ENCODE measurements around the gene SELENOF. TPM values are rescaled to one million over a fixed set of nuclear protein-coding genes. Genes with fewer than 3 reads are reported as not detected.

SELENOF gene
- total and polyA plus RNA-seq, 10 of the 15 experiments (the other 5 are each of a cell fraction or from before 2014, with no cell fraction given) = 98.7 to 254 (median 172) TPM

- TF ChIP-seq RAD21 (IDR thresholded peaks at IDR 0.05; ENCODE audit: insufficient read depth, low read depth, low read length) (no peak), STAT1 (conservative IDR thresholded peaks at IDR 0.05) (no peak), POLR2AphosphoS2 (IDR thresholded peaks at IDR 0.05; ENCODE audit: low read depth, low read length) (no peak), POU2F2 (IDR thresholded peaks at IDR 0.05; ENCODE audit: borderline replicate concordance, low read depth, low read length) (no peak), HSF1 (IDR thresholded peaks at IDR 0.05; ENCODE audit: low read depth, low read length) (no peak), JUND (IDR thresholded peaks at IDR 0.05; ENCODE audit: low read depth, low read length) (no peak), NFYB (IDR thresholded peaks at IDR 0.05; ENCODE audit: insufficient read depth, low read depth, low read length) (no peak), SREBF1 (IDR thresholded peaks at IDR 0.05; ENCODE audit: low read length) (no peak), ZBTB4 (CRISPR knock-in tag; IDR thresholded peaks at IDR 0.05) (no peak), ZNF24 (IDR thresholded peaks at IDR 0.05) (no peak), ZSCAN29 (IDR thresholded peaks at IDR 0.05) (no peak), FOS (IDR thresholded peaks at IDR 0.05; ENCODE audit: borderline replicate concordance, extremely low read depth, insufficient read length) (no peak), GABPA (IDR thresholded peaks at IDR 0.05; ENCODE audit: low read depth) (no peak), BMI1 (IDR thresholded peaks at IDR 0.05; ENCODE audit: borderline replicate concordance) (no peak), TAF1 (IDR thresholded peaks at IDR 0.05; ENCODE audit: borderline replicate concordance, low read depth, low read length) (no peak)
- TF ChIP-seq, protein P1, sequence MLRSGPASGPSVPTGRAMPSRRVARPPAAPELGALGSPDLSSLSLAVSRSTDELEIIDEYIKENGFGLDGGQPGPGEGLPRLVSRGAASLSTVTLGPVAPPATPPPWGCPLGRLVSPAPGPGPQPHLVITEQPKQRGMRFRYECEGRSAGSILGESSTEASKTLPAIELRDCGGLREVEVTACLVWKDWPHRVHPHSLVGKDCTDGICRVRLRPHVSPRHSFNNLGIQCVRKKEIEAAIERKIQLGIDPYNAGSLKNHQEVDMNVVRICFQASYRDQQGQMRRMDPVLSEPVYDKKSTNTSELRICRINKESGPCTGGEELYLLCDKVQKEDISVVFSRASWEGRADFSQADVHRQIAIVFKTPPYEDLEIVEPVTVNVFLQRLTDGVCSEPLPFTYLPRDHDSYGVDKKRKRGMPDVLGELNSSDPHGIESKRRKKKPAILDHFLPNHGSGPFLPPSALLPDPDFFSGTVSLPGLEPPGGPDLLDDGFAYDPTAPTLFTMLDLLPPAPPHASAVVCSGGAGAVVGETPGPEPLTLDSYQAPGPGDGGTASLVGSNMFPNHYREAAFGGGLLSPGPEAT (IDR thresholded peaks at IDR 0.05; ENCODE audit: low read depth) = no peak
- in situ Hi-C loops (cut with MboI) = no loop called here
- Histone ChIP-seq H3K79me2 (ENCODE audit: control insufficient read depth, insufficient read depth, low read length) (no peaks in the 10 kb centered on the region), H3K9me3 (replicated peaks; ENCODE audit: control insufficient read depth, insufficient read depth, low read length) (no peaks in the 10 kb centered on the region), H4K20me1 (ENCODE audit: control insufficient read depth, insufficient read depth) (no peaks in the 10 kb centered on the region), H3K4me3 (no peak overlapping the region), H3K27me3 (replicated peaks in 1 of 2; ENCODE audit: control insufficient read depth in 2 of 2, insufficient read depth in 2 of 2, low read length in 1 of 2) (no peaks in the 10 kb centered on the region), H3K36me3 (ENCODE audit: control insufficient read depth in 2 of 2, insufficient read depth in 2 of 2, low read length in 1 of 2) (no peaks in the 10 kb centered on the region), H3K4me1 (ENCODE audit: control insufficient read depth, insufficient read depth, low read length) (no peaks in the 10 kb centered on the region), H3K4me2 (ENCODE audit: control insufficient read depth, insufficient read depth) (no peak overlapping the region), H3K27ac (ENCODE audit: control insufficient read depth, insufficient read depth) (no peak overlapping the region), H3K9ac (ENCODE audit: control insufficient read depth, insufficient read depth, low read length) (no peak overlapping the region), H2AFZ (ENCODE audit: control insufficient read depth, low read depth, low read length) (no peak overlapping the region)
- intact Hi-C loops (cut with micrococcal nuclease; ENCODE audit: unreplicated experiment) = no loop called here
- FAIRE-seq (no peak), DNase-seq (ENCODE audit: low read depth, low spot score) (no peak), ATAC-seq (no peak)
- ChIA-PET RAD21 (ENCODE audit: unreplicated experiment) (no interaction called here), SMC1A (ENCODE audit: uncharacterized antibody, unreplicated experiment) (interaction anchor here (0.7 to 0.9 kb wide), 2 partner anchors 10 to 411 kb away, joined by 3 read pairs; no protein-coding TSS in a partner anchor), POLR2A (no interaction called here), CTCF (interaction anchor here (1.0 kb wide), 1 partner anchor 262 kb away, joined by 3 read pairs; no protein-coding TSS in a partner anchor)
- WGBS (ENCODE audit: insufficient coverage, insufficient replicate concordance, low lambda C conversion rate, missing lambda C conversion rate) = 38% methylated on average over 3 of the region's 3 CpGs
- BruUV-seq (replicated peaks) = no TSS peak
These were observed 90.0 kb downstream of the SELENOF start for GRCh38 chr1:86823821-86824500.
